NB4 (cell line): Measurements from ENCODE around the gene STARD13.

ENCODE experiments used
- DNase-seq: peaks from one replicate; pipeline ENCODE4 v3.0.0; 2010; ENCODE audit warnings: low read depth
- H3K4me3 ChIP-seq: one replicate; pipeline ENCODE4 v1.5.1; 2011; ENCODE audit warnings: mild to moderate bottlenecking, low read depth, low read length, moderate library complexity
- CTCF ChIP-seq: IDR thresholded peaks from one replicate; pipeline ENCODE4 v1.5.1; 2012; ENCODE audit warnings: low read depth, low read length
- MAX ChIP-seq: IDR thresholded peaks from 2 replicates; pipeline ENCODE4 v1.6.1; 2011; ENCODE audit warnings: low read depth, low read length
- MYC ChIP-seq: IDR thresholded peaks from 2 replicates; pipeline ENCODE4 v1.6.1; 2011; ENCODE audit warnings: low read depth, low read length
- POLR2A ChIP-seq: IDR thresholded peaks from 2 replicates; pipeline ENCODE4 v1.6.1; 2011; ENCODE audit warnings: mild to moderate bottlenecking; ENCODE audit not compliant: insufficient read length; ENCODE audit errors: extremely low read depth

The STARD13 gene

DNA sequence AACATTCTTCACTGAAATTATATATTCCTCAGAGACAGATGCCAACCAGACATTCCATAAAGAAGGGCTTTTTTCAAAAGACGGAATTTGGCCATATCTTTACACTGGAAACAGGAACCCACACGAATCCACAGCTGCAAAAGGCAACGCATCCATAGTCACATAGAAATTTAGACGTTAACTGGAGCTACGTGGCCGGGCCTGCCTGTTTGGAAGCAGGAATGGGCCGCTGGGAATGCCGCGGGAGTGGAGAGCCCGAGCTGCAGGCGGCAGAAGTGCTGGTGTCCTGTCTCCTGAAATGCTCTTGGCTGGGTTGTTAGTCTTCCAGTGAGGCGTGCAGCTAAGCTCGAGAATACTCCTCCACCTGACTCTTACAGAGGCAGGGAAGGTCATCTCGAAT, 147.1 kb downstream of the STARD13 start:
- no peak for TF ChIP-seq MYC
- no peak for TF ChIP-seq MAX
- no peak for TF ChIP-seq CTCF
- no peak for TF ChIP-seq POLR2A
- DNase-seq, result no peak

DNA sequence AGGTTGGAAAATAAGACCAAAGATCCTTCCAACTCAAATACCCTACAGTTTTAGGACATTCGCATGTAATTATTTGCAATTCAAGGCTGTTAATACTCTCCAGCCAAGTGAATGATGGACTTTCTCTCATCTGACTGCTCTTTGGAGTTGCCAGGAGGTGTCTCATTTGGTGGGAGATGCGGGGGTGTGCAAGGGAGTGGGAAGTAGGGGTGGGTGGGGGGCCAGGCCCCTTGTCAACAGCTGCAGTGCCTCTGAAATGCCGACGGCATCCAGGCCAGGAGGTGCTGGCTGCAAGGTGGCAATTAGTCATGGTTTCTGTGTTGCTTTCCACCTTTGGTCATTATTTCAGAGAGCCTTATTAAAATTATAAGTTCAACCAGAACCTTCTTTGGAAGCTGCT, 147.8 kb downstream of the STARD13 start:
- DNase-seq, result no peak
- no peak for TF ChIP-seq MYC
- no peak for TF ChIP-seq CTCF
- no peak for TF ChIP-seq POLR2A
- no peak for TF ChIP-seq MAX
- no peak overlapping the region for H3K4me3 ChIP-seq

More for the DNA sequence above, 147.1 kb downstream of the STARD13 start:
- H3K4me3 ChIP-seq, result no peak overlapping the region

GRCh38 chr13:33135097-33135496, 150.5 kb downstream of the STARD13 start:
- no peak for TF ChIP-seq MAX
- no peak for TF ChIP-seq POLR2A
- TF ChIP-seq MYC, result no peak
- TF ChIP-seq CTCF, result no peak
- H3K4me3 ChIP-seq, result no peak overlapping the region
- no peak for DNase-seq

DNA sequence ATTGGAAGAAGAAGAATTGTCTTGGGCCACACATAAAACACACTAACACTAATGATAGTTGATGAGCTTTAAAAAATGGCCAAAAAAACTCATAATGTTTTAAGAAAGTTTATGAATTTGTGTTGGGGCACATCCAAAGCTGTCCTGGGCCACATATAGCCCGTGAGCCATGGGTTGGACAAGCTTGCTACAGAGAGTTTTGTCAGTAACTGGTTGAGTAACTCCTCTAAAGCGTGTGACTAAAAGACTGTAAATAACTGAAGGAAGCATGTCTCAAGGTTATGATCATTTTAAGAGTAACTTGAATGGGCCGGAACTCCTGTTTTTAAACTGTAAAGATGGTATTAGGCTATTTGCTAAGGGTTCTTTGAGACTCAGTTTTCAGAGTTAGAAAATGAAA, 151.3 kb downstream of the STARD13 start:
- DNase-seq, result no peak
- TF ChIP-seq POLR2A (no peak), MAX (no peak), CTCF (no peak), MYC (no peak)
- no peak overlapping the region for H3K4me3 ChIP-seq

DNA sequence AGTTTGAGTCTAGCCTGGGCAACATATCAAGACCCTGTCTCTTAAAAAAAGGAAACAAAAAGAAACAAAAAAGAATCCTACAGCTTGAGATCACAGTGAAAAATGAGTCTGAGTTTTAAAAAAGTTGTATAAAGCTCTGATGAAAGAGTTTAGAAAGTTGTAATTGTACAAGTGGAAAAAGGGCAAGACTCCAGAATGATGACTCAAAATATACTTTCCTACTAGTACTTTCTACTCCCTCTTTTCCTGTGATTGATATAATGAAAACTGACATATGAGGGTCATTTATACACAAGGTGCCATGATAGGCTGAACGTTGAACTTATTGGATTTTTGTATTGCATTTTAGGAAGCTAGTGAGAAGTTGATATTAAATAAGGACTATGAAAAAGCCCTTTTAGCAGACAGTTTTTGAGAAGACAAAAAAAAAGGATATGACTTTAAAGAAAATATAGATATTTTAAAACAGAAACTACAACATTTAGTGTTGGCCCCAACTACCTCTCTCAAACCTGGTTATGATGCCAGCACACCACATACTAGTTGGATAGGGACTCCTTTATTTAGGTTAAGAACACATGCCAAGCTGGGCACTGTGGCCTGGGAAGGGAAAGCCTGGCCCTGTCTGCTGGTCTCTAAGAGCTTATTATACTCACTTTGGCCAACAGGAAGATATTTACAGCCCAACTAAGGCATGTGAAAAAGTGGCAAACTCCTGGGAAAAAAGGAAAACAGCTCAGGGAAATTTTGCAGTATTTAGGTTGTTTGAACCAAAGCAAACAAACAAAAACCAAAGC, 152.7 kb downstream of the STARD13 start:
- TF ChIP-seq MAX (no peak), POLR2A (no peak), CTCF (no peak), MYC (no peak)
- DNase-seq, result no peak
- no peak overlapping the region for H3K4me3 ChIP-seq
